Vagina (tissue), 2 donors: ENCODE measurements around the gene ACSL6. TPM values are rescaled to one million over a fixed set of nuclear protein-coding genes. Genes with fewer than 3 reads are reported as not detected.

Source experiments
- DNase-seq, 2 donors: peaks; one replicate each; pipeline ENCODE4 v3.0.0-alpha.2; 2017; ENCODE audit errors: extremely low spot score in 2 of 2
- H3K27ac ChIP-seq: fragments of 200-600 bp; sonication (generic); one replicate; pipeline ENCODE4 v1.5.1; 2019
- H3K27me3 ChIP-seq: fragments of 200-600 bp; sonication (generic); one replicate; pipeline ENCODE4 v1.5.1; 2019
- H3K36me3 ChIP-seq, 2 donors: fragments of 200-600 bp; sonication (generic); one replicate each; pipeline ENCODE4 v1.5.1; 2017 to 2019
- H3K4me1 ChIP-seq: fragments of 200-600 bp; sonication (generic); one replicate; pipeline ENCODE4 v1.5.1; 2019
- H3K4me3 ChIP-seq, 2 donors: fragments of 200-600 bp; sonication (generic); 1 replicate in 1 of 2; 2 replicates in 1 of 2; pipeline ENCODE4 v1.5.1; 2016 to 2019
- H3K9me3 ChIP-seq: fragments of 200-600 bp; sonication (generic); one replicate; pipeline ENCODE4 v1.5.1; 2019
- POLR2A ChIP-seq, 2 donors: fragments of 450-650 bp; IDR thresholded peaks; one replicate each; pipeline ENCODE4 v1.6.1; 2017; ENCODE audit warnings: antibody characterized with exemption in 2 of 2, mild to moderate bottlenecking in 2 of 2, moderate library complexity in 2 of 2
- POLR2AphosphoS5 ChIP-seq, 2 donors: sonication (generic); formaldehyde crosslinking; IDR thresholded peaks; one replicate each; pipeline ENCODE4 v1.9.0; 2017; ENCODE audit warnings: antibody characterized with exemption in 2 of 2, mild to moderate bottlenecking in 2 of 2, low read depth in 1 of 2; ENCODE audit not compliant: insufficient read depth in 1 of 2
- intact Hi-C: fragments of 100-400 bp; cut with DNase I; formaldehyde crosslinking; loops from one replicate; pipeline ENCODE4 v1.15.1; 2023
- total RNA-seq: library from RNA; depleted of rRNA; stranded (reverse); fragments of >200 nt; gene quantifications from one replicate; pipeline ENCODE4 v1.2.3, GENCODE V29; 2016
- TF ChIP-seq, protein P1 (sequence below), 3 experiments: fragments of 450-650 bp in 2 of 3; fragments of 200-600 bp in 1 of 3; sonication (generic) in 1 of 3; IDR thresholded peaks; one replicate each; pipeline ENCODE4 v1.5.1; 2017 to 2019; ENCODE audit warnings: antibody characterized with exemption in 3 of 3, mild to moderate bottlenecking in 2 of 3, moderate library complexity in 2 of 3

Gene ACSL6
- total RNA-seq, 1 donor from 2014 or later: 0.49 TPM

DNA sequence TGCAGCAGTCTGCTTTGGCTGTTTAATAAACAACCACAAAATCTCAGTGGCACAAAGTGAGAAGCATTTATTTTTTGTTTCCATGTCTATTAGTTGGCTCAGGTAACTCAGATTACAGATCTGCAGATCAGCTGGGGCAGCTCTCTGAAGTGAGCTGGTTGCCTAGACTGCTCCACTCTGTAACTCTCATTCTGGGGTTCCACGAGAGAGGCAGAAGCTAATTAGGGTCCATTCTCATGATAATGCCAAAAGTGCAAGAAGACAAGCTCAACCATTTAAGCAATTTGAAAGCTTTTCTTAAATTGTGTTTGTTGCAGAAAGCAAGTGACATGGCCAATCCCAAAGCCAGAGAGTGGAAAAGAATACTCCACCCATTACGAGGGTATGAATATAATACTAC, 79.2 kb downstream of the ACSL6 start:
- Histone ChIP-seq H3K4me1 (no peaks in the 10 kb centered on the region), H3K27ac (no peak overlapping the region), H3K27me3 (no peaks in the 10 kb centered on the region), H3K4me3 (no peak overlapping the region), H3K9me3 (no peaks in the 10 kb centered on the region), H3K36me3 (no peaks in the 10 kb centered on the region)
- TF ChIP-seq POLR2AphosphoS5 (IDR thresholded peaks at IDR 0.05; ENCODE audit: insufficient read depth in 1 of 2, low read depth in 1 of 2) (no peak), POLR2A (IDR thresholded peaks at IDR 0.05) (no peak)
- TF ChIP-seq, protein P1, sequence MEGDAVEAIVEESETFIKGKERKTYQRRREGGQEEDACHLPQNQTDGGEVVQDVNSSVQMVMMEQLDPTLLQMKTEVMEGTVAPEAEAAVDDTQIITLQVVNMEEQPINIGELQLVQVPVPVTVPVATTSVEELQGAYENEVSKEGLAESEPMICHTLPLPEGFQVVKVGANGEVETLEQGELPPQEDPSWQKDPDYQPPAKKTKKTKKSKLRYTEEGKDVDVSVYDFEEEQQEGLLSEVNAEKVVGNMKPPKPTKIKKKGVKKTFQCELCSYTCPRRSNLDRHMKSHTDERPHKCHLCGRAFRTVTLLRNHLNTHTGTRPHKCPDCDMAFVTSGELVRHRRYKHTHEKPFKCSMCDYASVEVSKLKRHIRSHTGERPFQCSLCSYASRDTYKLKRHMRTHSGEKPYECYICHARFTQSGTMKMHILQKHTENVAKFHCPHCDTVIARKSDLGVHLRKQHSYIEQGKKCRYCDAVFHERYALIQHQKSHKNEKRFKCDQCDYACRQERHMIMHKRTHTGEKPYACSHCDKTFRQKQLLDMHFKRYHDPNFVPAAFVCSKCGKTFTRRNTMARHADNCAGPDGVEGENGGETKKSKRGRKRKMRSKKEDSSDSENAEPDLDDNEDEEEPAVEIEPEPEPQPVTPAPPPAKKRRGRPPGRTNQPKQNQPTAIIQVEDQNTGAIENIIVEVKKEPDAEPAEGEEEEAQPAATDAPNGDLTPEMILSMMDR (IDR thresholded peaks at IDR 0.05): no peak
- intact Hi-C loops: no loop called here
- no peak for DNase-seq

DNA sequence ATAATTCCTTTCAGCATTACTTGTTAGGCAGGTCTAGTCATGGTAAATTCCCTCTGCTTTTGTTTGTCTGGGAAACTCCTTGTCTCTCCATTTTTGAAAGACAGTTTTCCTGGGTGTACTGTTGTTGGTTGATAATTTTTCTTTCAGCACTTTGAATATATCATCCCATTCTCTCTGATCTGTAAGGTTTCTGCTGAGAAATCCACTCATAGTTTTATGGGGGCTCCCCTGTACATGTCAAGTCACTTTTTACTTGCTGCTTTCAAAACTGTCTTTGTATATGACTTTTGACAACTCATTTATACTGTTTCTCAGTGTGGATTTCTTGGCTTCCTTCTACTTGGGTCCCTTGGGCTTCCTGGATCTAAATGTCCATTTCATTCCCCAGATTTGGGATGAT, 82.5 kb downstream of the ACSL6 start:
- intact Hi-C loops: no loop called here
- no peaks in the 10 kb centered on the region for H3K9me3 ChIP-seq

DNA sequence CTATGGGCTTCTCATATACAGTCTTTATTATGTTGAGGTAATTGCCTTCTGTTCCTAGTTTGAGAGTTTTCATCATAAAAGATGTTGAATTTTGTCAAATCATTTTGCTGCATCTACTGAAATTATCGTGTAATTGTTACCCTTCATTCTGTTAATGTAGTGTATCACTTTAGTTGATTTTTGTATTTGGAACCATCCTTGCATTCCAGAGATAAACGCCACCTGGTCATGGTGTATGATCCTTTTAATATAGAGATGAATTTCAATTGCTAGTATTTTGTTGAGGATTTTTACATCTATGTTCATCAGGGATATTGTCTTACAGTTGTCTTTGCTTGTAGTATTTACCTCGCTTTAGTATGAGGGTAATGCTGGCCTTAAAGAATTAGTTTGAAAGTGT, 85.3 kb downstream of the ACSL6 start:
- Histone ChIP-seq H3K9me3 (no peaks in the 10 kb centered on the region), H3K36me3 (no peaks in the 10 kb centered on the region), H3K4me3 (no peak overlapping the region), H3K4me1 (no peaks in the 10 kb centered on the region), H3K27me3 (no peaks in the 10 kb centered on the region), H3K27ac (no peak overlapping the region)
- TF ChIP-seq POLR2AphosphoS5 (IDR thresholded peaks at IDR 0.05; ENCODE audit: insufficient read depth in 1 of 2, low read depth in 1 of 2) (no peak), POLR2A (IDR thresholded peaks at IDR 0.05) (no peak)
- TF ChIP-seq, protein P1 (IDR thresholded peaks at IDR 0.05): no peak
- DNase-seq: no peak
- intact Hi-C loops: no loop called here

More for the DNA sequence above, 82.5 kb downstream of the ACSL6 start:
- no peaks in the 10 kb centered on the region for H3K36me3 ChIP-seq
- no peaks in the 10 kb centered on the region for H3K4me1 ChIP-seq
- no peak for TF ChIP-seq POLR2A (IDR thresholded peaks at IDR 0.05)
- TF ChIP-seq, protein P1 (IDR thresholded peaks at IDR 0.05): no peak
- TF ChIP-seq POLR2AphosphoS5 (IDR thresholded peaks at IDR 0.05; ENCODE audit: insufficient read depth in 1 of 2, low read depth in 1 of 2): no peak
- no peak overlapping the region for H3K27ac ChIP-seq
- no peak overlapping the region for H3K4me3 ChIP-seq
- H3K27me3 ChIP-seq: no peaks in the 10 kb centered on the region
- no peak for DNase-seq

DNA sequence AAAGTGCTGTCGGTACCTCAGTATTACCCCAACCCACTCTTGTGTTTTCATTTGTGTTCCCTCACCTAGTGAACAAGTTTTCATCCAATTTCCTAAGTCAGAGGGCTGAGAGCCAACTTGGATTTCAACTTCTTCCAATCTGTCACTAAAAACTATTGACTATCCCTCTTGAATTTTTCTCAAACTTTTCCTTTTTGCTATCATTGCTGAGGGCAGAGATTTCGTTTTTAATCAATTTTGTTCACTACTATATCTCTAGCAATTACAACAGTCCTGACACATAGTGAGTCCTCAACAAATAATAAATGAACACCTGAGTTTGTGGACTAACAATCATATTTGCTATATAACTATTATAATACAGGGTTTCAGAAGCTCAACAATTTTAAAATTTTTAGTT, 95.0 kb downstream of the ACSL6 start:
- no peak for TF ChIP-seq POLR2A (IDR thresholded peaks at IDR 0.05)
- TF ChIP-seq, protein P1 (IDR thresholded peaks at IDR 0.05): no peak
- TF ChIP-seq POLR2AphosphoS5 (IDR thresholded peaks at IDR 0.05; ENCODE audit: insufficient read depth in 1 of 2, low read depth in 1 of 2): no peak
- Histone ChIP-seq H3K4me1 (no peaks in the 10 kb centered on the region), H3K36me3 (no peaks in the 10 kb centered on the region), H3K27ac (no peak overlapping the region), H3K27me3 (no peaks in the 10 kb centered on the region), H3K9me3 (no peaks in the 10 kb centered on the region), H3K4me3 (no peak overlapping the region)
- DNase-seq: no peak
- intact Hi-C loops: no loop called here

DNA sequence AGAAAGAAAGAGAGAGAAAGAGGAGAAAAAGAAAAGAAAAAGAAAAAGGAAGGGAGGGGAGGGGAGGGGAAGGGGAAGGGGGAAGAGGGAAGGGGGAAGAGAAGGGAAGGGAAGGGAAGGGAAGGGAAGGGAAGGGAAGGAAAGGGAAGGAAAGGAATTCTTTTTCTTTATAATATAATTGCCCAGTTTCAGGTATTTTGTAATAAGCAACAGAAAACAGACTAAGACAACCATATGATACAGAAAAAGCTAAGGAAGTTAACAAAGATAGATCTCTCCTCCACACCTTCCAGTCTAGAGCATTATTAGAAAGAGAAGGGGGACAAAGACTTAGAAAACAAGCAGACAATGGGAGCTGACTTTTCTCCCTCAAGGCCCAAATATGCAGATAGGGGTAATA, 97.0 kb downstream of the ACSL6 start:
- Histone ChIP-seq H3K36me3 (no peaks in the 10 kb centered on the region), H3K4me1 (no peaks in the 10 kb centered on the region), H3K27ac (no peak overlapping the region), H3K4me3 (no peak overlapping the region), H3K9me3 (no peaks in the 10 kb centered on the region), H3K27me3 (no peaks in the 10 kb centered on the region)
- no peak for DNase-seq
- TF ChIP-seq POLR2A (IDR thresholded peaks at IDR 0.05) (no peak), POLR2AphosphoS5 (IDR thresholded peaks at IDR 0.05; ENCODE audit: insufficient read depth in 1 of 2, low read depth in 1 of 2) (no peak)
- TF ChIP-seq, protein P1 (IDR thresholded peaks at IDR 0.05): no peak
- intact Hi-C loops: no loop called here
